ENCODE measurements around the gene UBE2C. TPM values are rescaled to one million over a fixed set of nuclear protein-coding genes. Genes with fewer than 3 reads are reported as not detected.

The UBE2C gene
- total and polyA plus RNA-seq, 2 of the 8 experiments (the other 6 are each of a cell fraction or from before 2014, with no cell fraction given) = 243 to 326 TPM

DNA sequence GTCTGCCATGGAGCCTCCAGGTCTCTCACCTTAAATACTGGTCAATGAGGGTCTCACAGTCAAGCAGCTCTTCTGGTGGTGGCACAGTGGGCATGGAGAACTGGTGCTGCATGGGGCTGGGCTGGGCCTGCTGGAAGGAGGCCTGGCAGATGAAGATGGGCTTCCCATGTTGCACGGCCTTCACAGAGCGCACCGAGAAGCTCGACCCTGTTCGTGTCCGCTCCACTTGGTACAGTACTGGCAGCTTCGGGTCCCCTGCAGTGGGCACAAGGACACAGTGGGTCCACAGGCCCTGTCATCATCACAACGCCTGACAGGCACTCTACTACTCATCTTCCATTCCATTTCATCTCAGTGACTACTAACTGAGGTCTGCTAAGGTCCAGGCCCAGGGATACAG lies 36.0 kb downstream of the UBE2C start (continued):
- TF ChIP-seq, protein P1, sequence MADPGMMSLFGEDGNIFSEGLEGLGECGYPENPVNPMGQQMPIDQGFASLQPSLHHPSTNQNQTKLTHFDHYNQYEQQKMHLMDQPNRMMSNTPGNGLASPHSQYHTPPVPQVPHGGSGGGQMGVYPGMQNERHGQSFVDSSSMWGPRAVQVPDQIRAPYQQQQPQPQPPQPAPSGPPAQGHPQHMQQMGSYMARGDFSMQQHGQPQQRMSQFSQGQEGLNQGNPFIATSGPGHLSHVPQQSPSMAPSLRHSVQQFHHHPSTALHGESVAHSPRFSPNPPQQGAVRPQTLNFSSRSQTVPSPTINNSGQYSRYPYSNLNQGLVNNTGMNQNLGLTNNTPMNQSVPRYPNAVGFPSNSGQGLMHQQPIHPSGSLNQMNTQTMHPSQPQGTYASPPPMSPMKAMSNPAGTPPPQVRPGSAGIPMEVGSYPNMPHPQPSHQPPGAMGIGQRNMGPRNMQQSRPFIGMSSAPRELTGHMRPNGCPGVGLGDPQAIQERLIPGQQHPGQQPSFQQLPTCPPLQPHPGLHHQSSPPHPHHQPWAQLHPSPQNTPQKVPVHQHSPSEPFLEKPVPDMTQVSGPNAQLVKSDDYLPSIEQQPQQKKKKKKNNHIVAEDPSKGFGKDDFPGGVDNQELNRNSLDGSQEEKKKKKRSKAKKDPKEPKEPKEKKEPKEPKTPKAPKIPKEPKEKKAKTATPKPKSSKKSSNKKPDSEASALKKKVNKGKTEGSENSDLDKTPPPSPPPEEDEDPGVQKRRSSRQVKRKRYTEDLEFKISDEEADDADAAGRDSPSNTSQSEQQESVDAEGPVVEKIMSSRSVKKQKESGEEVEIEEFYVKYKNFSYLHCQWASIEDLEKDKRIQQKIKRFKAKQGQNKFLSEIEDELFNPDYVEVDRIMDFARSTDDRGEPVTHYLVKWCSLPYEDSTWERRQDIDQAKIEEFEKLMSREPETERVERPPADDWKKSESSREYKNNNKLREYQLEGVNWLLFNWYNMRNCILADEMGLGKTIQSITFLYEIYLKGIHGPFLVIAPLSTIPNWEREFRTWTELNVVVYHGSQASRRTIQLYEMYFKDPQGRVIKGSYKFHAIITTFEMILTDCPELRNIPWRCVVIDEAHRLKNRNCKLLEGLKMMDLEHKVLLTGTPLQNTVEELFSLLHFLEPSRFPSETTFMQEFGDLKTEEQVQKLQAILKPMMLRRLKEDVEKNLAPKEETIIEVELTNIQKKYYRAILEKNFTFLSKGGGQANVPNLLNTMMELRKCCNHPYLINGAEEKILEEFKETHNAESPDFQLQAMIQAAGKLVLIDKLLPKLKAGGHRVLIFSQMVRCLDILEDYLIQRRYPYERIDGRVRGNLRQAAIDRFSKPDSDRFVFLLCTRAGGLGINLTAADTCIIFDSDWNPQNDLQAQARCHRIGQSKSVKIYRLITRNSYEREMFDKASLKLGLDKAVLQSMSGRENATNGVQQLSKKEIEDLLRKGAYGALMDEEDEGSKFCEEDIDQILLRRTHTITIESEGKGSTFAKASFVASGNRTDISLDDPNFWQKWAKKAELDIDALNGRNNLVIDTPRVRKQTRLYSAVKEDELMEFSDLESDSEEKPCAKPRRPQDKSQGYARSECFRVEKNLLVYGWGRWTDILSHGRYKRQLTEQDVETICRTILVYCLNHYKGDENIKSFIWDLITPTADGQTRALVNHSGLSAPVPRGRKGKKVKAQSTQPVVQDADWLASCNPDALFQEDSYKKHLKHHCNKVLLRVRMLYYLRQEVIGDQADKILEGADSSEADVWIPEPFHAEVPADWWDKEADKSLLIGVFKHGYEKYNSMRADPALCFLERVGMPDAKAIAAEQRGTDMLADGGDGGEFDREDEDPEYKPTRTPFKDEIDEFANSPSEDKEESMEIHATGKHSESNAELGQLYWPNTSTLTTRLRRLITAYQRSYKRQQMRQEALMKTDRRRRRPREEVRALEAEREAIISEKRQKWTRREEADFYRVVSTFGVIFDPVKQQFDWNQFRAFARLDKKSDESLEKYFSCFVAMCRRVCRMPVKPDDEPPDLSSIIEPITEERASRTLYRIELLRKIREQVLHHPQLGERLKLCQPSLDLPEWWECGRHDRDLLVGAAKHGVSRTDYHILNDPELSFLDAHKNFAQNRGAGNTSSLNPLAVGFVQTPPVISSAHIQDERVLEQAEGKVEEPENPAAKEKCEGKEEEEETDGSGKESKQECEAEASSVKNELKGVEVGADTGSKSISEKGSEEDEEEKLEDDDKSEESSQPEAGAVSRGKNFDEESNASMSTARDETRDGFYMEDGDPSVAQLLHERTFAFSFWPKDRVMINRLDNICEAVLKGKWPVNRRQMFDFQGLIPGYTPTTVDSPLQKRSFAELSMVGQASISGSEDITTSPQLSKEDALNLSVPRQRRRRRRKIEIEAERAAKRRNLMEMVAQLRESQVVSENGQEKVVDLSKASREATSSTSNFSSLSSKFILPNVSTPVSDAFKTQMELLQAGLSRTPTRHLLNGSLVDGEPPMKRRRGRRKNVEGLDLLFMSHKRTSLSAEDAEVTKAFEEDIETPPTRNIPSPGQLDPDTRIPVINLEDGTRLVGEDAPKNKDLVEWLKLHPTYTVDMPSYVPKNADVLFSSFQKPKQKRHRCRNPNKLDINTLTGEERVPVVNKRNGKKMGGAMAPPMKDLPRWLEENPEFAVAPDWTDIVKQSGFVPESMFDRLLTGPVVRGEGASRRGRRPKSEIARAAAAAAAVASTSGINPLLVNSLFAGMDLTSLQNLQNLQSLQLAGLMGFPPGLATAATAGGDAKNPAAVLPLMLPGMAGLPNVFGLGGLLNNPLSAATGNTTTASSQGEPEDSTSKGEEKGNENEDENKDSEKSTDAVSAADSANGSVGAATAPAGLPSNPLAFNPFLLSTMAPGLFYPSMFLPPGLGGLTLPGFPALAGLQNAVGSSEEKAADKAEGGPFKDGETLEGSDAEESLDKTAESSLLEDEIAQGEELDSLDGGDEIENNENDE (IDR thresholded peaks at IDR 0.05; ENCODE audit: insufficient replicate concordance, low read length) = no peak
- no peak for TF ChIP-seq EGR1 (IDR thresholded peaks at IDR 0.05; ENCODE audit: borderline replicate concordance, low read depth, low read length)

Data from H1 (cell line).